Measurements from ENCODE around the gene GNA14. TPM values are rescaled to one million over a fixed set of nuclear protein-coding genes. Genes with fewer than 3 reads are reported as not detected.

Gene GNA14
- 1.2 and 2.6 TPM in 2 replicates for total RNA-seq (ENCODE audit: low replicate concordance)

GRCh38 chr9:77648234-77649108, at the start of gene GNA14:
Gene GNA14 (minus strand): TSS chr9:77648322. CDS start chr9:77647793, 529 bp downstream.

Data from smooth muscle cell of the coronary artery (primary cell).